Panc1 (cell line): ENCODE data around the gene MRGPRF. TPM values are rescaled to one million over a fixed set of nuclear protein-coding genes. Genes with fewer than 3 reads are reported as not detected.

Source experiments
- ATAC-seq: fragments of 200-7000 bp; cut with Tn5 transposase; 2 replicates; pipeline ENCODE4 v1.9.1; 2020; ENCODE audit warnings: mild to moderate bottlenecking, moderate library complexity
- BruUV-seq: library from RNA; stranded (reverse); fragments of 400-500 nt; replicated peaks from 2 replicates; lab custom pipeline; 2021; lab: Mats Ljungman, UMichigan
- CTCF ChIA-PET: fragments of 300-600 bp; sonication (Branson Sonifier 250); formaldehyde crosslinking; loops from one replicate; lab custom pipeline; 2022; ENCODE audit warnings: antibody characterized with exemption; lab: Charles Lee
- POLR2A ChIA-PET: fragments of 300-600 bp; sonication (Branson Sonifier 250); formaldehyde crosslinking; loops from one replicate; lab custom pipeline; 2022; ENCODE audit warnings: antibody characterized with exemption; lab: Charles Lee
- DNase-seq: peaks from one replicate; pipeline ENCODE4 v3.0.0-alpha.2; 2010; ENCODE audit warnings: low read depth, low spot score
- H3K27ac ChIP-seq: 2 replicates; pipeline ENCODE4 v1.5.1; 2011; ENCODE audit warnings: mild to moderate bottlenecking, low read length, inconsistent platforms
- H3K27me3 ChIP-seq: fragments of 200-500 bp; sonication (Bioruptor generic); 2 replicates; pipeline ENCODE4 v1.6.0; 2014; ENCODE audit warnings: low read length, inconsistent platforms; ENCODE audit not compliant: control insufficient read depth, insufficient read depth
- H3K36me3 ChIP-seq: fragments of 200-500 bp; sonication (Bioruptor generic); 2 replicates; pipeline ENCODE4 v1.5.1; 2014; ENCODE audit warnings: inconsistent platforms, mild to moderate bottlenecking, low read length, moderate library complexity; ENCODE audit not compliant: control insufficient read depth, insufficient read depth
- H3K4me1 ChIP-seq: 2 replicates; pipeline ENCODE4 v1.5.1; 2011; ENCODE audit warnings: inconsistent platforms, mild to moderate bottlenecking, low read length, moderate library complexity; ENCODE audit not compliant: control insufficient read depth, insufficient read depth
- H3K4me3 ChIP-seq, 2 experiments: 2 replicates each; pipeline ENCODE4 v1.5.1; 2011 to 2012; ENCODE audit warnings: low read depth in 2 of 2, low read length in 2 of 2, mild to moderate bottlenecking in 2 of 2, inconsistent platforms in 1 of 2, moderate library complexity in 1 of 2
- H3K9me3 ChIP-seq: fragments of 200-500 bp; sonication (Bioruptor generic); 2 replicates; pipeline ENCODE4 v1.5.1; 2014; ENCODE audit warnings: low read depth, mild to moderate bottlenecking, inconsistent platforms, low read length, moderate library complexity; ENCODE audit not compliant: control insufficient read depth, insufficient read depth
- CTCF ChIP-seq: fragments of 450-650 bp; IDR thresholded peaks from 2 replicates; pipeline ENCODE4 v1.5.1; 2017; ENCODE audit warnings: mild to moderate bottlenecking
- POLR2AphosphoS5 ChIP-seq: IDR thresholded peaks from 2 replicates; pipeline ENCODE4 v1.6.1; 2012; ENCODE audit warnings: mild to moderate bottlenecking, low read depth, low read length, moderate library complexity
- SIN3A ChIP-seq: IDR thresholded peaks from 2 replicates; pipeline ENCODE4 v1.6.1; 2012; ENCODE audit warnings: low read depth, mild to moderate bottlenecking, low read length, moderate library complexity, borderline replicate concordance; ENCODE audit not compliant: insufficient read depth
- TCF7L2 ChIP-seq: IDR thresholded peaks from 2 replicates; pipeline ENCODE4 v1.6.1; 2011; ENCODE audit warnings: mild to moderate bottlenecking, low read depth, low read length, inconsistent platforms
- in situ Hi-C: cut with HindIII; loops from 2 replicates; pipeline ENCODE4 v1.10.0; 2016; ENCODE audit warnings: low sequenced_read_pairs, low pct_unique_long_range_greater_than_20kb
- intact Hi-C: fragments of 100-400 bp; cut with micrococcal nuclease; formaldehyde crosslinking; loops from one replicate; pipeline ENCODE4 v1.10.0; 2022; ENCODE audit not compliant: unreplicated experiment
- total RNA-seq: library from RNA; stranded (reverse); gene quantifications from one replicate; pipeline ENCODE4 v1.2.1, GENCODE V29; 2021; ENCODE audit not compliant: unreplicated experiment

Gene MRGPRF
- total RNA-seq, 1 experiment from 2014 or later = 0.36 TPM

GRCh38 chr11:69039501-69039900, 26.5 kb upstream of the MRGPRF start:
- ChIA-PET CTCF (no interaction called here), POLR2A (interaction anchor here (0.5 kb wide), 1 partner anchor 580 kb away, joined by 11 read pairs; no protein-coding TSS in a partner anchor)
- no peak overlapping the region for H3K4me3 ChIP-seq
- no peak for DNase-seq
- in situ Hi-C loops = no loop called here
- intact Hi-C loops = no loop called here
- ATAC-seq = no peak
- no peaks in the 10 kb centered on the region for H3K36me3 ChIP-seq
- no TSS peak for BruUV-seq
- TF ChIP-seq POLR2AphosphoS5 = no peak
- no peak for TF ChIP-seq CTCF
- no peak for TF ChIP-seq SIN3A
- no peak for TF ChIP-seq TCF7L2
- H3K9me3 ChIP-seq = no peaks in the 10 kb centered on the region
- H3K27me3 ChIP-seq = no peaks in the 10 kb centered on the region
- no peak overlapping the region for H3K27ac ChIP-seq
- H3K4me1 ChIP-seq = peaks cover 5% of the 10 kb centered on the region; the same call in 1 of the 2 replicates

GRCh38 chr11:69037544-69037943, 24.5 kb upstream of the MRGPRF start:
- ATAC-seq (no peak), DNase-seq (no peak)
- no peaks in the 10 kb centered on the region for H3K9me3 ChIP-seq
- no peaks in the 10 kb centered on the region for H3K36me3 ChIP-seq
- no peak overlapping the region for H3K27ac ChIP-seq
- ChIA-PET CTCF (no interaction called here), POLR2A (no interaction called here)
- in situ Hi-C loops (no loop called here), intact Hi-C loops (no loop called here)
- no TSS peak for BruUV-seq
- H3K4me3 ChIP-seq = no peak overlapping the region
- no peaks in the 10 kb centered on the region for H3K4me1 ChIP-seq
- H3K27me3 ChIP-seq = no peaks in the 10 kb centered on the region
- TF ChIP-seq TCF7L2 (no peak), CTCF (no peak), SIN3A (no peak)

GRCh38 chr11:69037074-69037473, 24.0 kb upstream of the MRGPRF start:
- Histone ChIP-seq H3K4me3 (no peak overlapping the region), H3K4me1 (no peaks in the 10 kb centered on the region), H3K36me3 (no peaks in the 10 kb centered on the region), H3K9me3 (no peaks in the 10 kb centered on the region), H3K27ac (no peak overlapping the region), H3K27me3 (no peaks in the 10 kb centered on the region)
- intact Hi-C loops (no loop called here), in situ Hi-C loops (no loop called here)
- ATAC-seq = no peak
- no peak for TF ChIP-seq CTCF
- POLR2A ChIA-PET = no interaction called here
- no peak for DNase-seq
- no TSS peak for BruUV-seq
- CTCF ChIA-PET = no interaction called here
